Gastroesophageal sphincter (tissue), 3 donors: ENCODE measurements around the gene NEDD4L.

Experiments used
- EP300 ChIP-seq: sonication (generic); formaldehyde crosslinking; IDR thresholded peaks from one replicate; pipeline ENCODE4 v1.6.1; 2017; ENCODE audit warnings: antibody characterized with exemption, mild to moderate bottlenecking
- POLR2A ChIP-seq, 2 donors: fragments of 450-650 bp; IDR thresholded peaks; one replicate each; pipeline ENCODE4 v1.6.1; 2017; ENCODE audit warnings: antibody characterized with exemption in 2 of 2, mild to moderate bottlenecking in 2 of 2, moderate library complexity in 1 of 2
- TF ChIP-seq, protein P1 (sequence below), 4 experiments: fragments of 200-600 bp in 2 of 4; fragments of 450-650 bp in 2 of 4; sonication (generic) in 1 of 4; IDR thresholded peaks; one replicate each; pipeline ENCODE4 v1.5.1; 2017 to 2019; ENCODE audit warnings: antibody characterized with exemption in 4 of 4, mild to moderate bottlenecking in 2 of 4, moderate library complexity in 2 of 4

GRCh38 chr18:58393295-58393694 is 349.3 kb downstream of the NEDD4L start:
- TF ChIP-seq, protein P1, sequence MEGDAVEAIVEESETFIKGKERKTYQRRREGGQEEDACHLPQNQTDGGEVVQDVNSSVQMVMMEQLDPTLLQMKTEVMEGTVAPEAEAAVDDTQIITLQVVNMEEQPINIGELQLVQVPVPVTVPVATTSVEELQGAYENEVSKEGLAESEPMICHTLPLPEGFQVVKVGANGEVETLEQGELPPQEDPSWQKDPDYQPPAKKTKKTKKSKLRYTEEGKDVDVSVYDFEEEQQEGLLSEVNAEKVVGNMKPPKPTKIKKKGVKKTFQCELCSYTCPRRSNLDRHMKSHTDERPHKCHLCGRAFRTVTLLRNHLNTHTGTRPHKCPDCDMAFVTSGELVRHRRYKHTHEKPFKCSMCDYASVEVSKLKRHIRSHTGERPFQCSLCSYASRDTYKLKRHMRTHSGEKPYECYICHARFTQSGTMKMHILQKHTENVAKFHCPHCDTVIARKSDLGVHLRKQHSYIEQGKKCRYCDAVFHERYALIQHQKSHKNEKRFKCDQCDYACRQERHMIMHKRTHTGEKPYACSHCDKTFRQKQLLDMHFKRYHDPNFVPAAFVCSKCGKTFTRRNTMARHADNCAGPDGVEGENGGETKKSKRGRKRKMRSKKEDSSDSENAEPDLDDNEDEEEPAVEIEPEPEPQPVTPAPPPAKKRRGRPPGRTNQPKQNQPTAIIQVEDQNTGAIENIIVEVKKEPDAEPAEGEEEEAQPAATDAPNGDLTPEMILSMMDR (IDR thresholded peaks at IDR 0.05), result no peak
- TF ChIP-seq POLR2A (IDR thresholded peaks at IDR 0.05), result no peak
- TF ChIP-seq EP300, result no peak
